DND-41 (cell line): ENCODE results near the gene GAS7.

Experiments used
- CTCF ChIP-seq: IDR thresholded peaks from 2 replicates; pipeline ENCODE4 v1.5.1; 2012; ENCODE audit warnings: borderline replicate concordance, low read length, moderate library complexity, mild to moderate bottlenecking; ENCODE audit not compliant: poor library complexity, severe bottlenecking; ENCODE audit errors: extremely low read depth
- EZH2 ChIP-seq: IDR thresholded peaks from 3 replicates; pipeline ENCODE4 v1.6.1; 2012; ENCODE audit warnings: borderline replicate concordance, low read depth, mild to moderate bottlenecking, moderate library complexity, low read length, inconsistent platforms; ENCODE audit not compliant: severe bottlenecking

- no peak for TF ChIP-seq CTCF
- no peak for TF ChIP-seq EZH2
Measured at GRCh38 chr17:9968008-9968407, 230.4 kb downstream of the GAS7 start.
